NCI-H526 (cell line): ENCODE results near the gene ZNF800.
"Not testable (repeated sequence)": the region's sequence is repeated elsewhere in the genome, so short reads cannot be mapped to it uniquely, and the experiment has no call there.

Experiments used
- DNase-seq, 2 experiments: peaks; one replicate each; lab custom pipeline; 2025; lab: John Stamatoyannopoulos, UW

ZNF800 gene

GRCh38 chr7:127392566-127393367 lies at the start of gene ZNF800:
ZNF800 (minus strand) TSS chr7:127392708; CDS start chr7:127391557, 1,151 bp downstream.
- peak; percentile 71 to 94 for DNase-seq

GRCh38 chr7:127440206-127440605 lies 47.7 kb upstream of the ZNF800 start:
- no peak for DNase-seq

GRCh38 chr7:127438836-127439235 lies 46.3 kb upstream of the ZNF800 start:
- no peak for DNase-seq

GRCh38 chr7:127437837-127438236 lies 45.3 kb upstream of the ZNF800 start:
- DNase-seq = no peak

GRCh38 chr7:127437241-127437640 lies 44.7 kb upstream of the ZNF800 start:
- DNase-seq = no peak

- not testable (repeated sequence) for DNase-seq
Observed at GRCh38 chr7:127429281-127429680, 36.8 kb upstream of the ZNF800 start.

GRCh38 chr7:127419196-127419595 lies 26.7 kb upstream of the ZNF800 start:
- DNase-seq = no peak

- no peak for DNase-seq
Observed at GRCh38 chr7:127418459-127418858, 26.0 kb upstream of the ZNF800 start.

- no peak for DNase-seq
Observed at GRCh38 chr7:127417346-127417745, 24.8 kb upstream of the ZNF800 start.

- no peak for DNase-seq
Observed at GRCh38 chr7:127415060-127415742, 22.7 kb upstream of the ZNF800 start.

GRCh38 chr7:127413962-127414361 lies 21.5 kb upstream of the ZNF800 start:
- no peak for DNase-seq

GRCh38 chr7:127413326-127413725 lies 20.8 kb upstream of the ZNF800 start:
- no peak for DNase-seq

GRCh38 chr7:127411176-127411575 lies 18.7 kb upstream of the ZNF800 start:
- peak in 1 of 2 experiments; percentile 5 for DNase-seq

GRCh38 chr7:127409629-127410028 lies 17.1 kb upstream of the ZNF800 start:
- no peak for DNase-seq

- no peak for DNase-seq
Observed at GRCh38 chr7:127404286-127405072, 12.0 kb upstream of the ZNF800 start.

- DNase-seq = no peak
Observed at GRCh38 chr7:127396184-127396583, 3.7 kb upstream of the ZNF800 start.

- not testable (repeated sequence) for DNase-seq
Observed at GRCh38 chr7:127395104-127395503, 2.6 kb upstream of the ZNF800 start.

GRCh38 chr7:127393368-127394058 lies 1.0 kb upstream of the ZNF800 start:
- peak; percentile 17 to 39 for DNase-seq

- DNase-seq = peak in 1 of 2 experiments; percentile 75
Observed at GRCh38 chr7:127392182-127392565, 334 bp downstream of the ZNF800 start.

- peak in 1 of 2 experiments; percentile 70 for DNase-seq
Observed at GRCh38 chr7:127391591-127392181, 822 bp downstream of the ZNF800 start.

GRCh38 chr7:127390817-127391590 lies 1.5 kb downstream of the ZNF800 start:
- no peak for DNase-seq
